Dorsolateral prefrontal cortex (tissue), 118 donors: ENCODE results near the gene PPP2R3C. TPM values are rescaled to one million over a fixed set of nuclear protein-coding genes. Genes with fewer than 3 reads are reported as not detected.

Experiments
- total RNA-seq, 120 experiments: library from RNA; stranded (reverse); gene quantifications; one replicate each; pipeline versions ENCODE4 v1.2.3 to v1.2.4, GENCODE V29; 2022

The PPP2R3C gene
- total RNA-seq, 120 experiments from 2014 or later = 24.5 to 46.9 (median 33.9) TPM

Other genes starting within 250 kb of the PPP2R3C start
- 10 to 100 TPM in 46 of 120 experiments, 1 to 10 TPM in 74; 3.8 to 20.1 (median 9.0) TPM for gene BAZ1A, start 246.6 kb downstream of the PPP2R3C start, total RNA-seq
- 10 to 100 TPM; 20.1 to 61.6 (median 44.8) TPM for gene SRP54, start 139.0 kb downstream of the PPP2R3C start, total RNA-seq
- gene FAM177A1, start 75.7 kb downstream of the PPP2R3C start, total RNA-seq = 100 to 1,000 TPM in 4 of 120 experiments, 10 to 100 TPM in 116; 34.2 to 106 (median 58.8) TPM
- 10 to 100 TPM; 13.9 to 33.4 (median 22.8) TPM for gene PRORP, start 562 bp upstream of the PPP2R3C start, total RNA-seq
- gene PSMA6, start 170.4 kb upstream of the PPP2R3C start, total RNA-seq = 100 to 1,000 TPM in 75 of 120 experiments, 10 to 100 TPM in 45; 60.5 to 148 (median 104) TPM